ENCODE results near the gene ARSB.

- no peak for TF ChIP-seq POLR2AphosphoS5 (IDR thresholded peaks at IDR 0.05; ENCODE audit: low read depth, low read length)
- TF ChIP-seq, protein P1, sequence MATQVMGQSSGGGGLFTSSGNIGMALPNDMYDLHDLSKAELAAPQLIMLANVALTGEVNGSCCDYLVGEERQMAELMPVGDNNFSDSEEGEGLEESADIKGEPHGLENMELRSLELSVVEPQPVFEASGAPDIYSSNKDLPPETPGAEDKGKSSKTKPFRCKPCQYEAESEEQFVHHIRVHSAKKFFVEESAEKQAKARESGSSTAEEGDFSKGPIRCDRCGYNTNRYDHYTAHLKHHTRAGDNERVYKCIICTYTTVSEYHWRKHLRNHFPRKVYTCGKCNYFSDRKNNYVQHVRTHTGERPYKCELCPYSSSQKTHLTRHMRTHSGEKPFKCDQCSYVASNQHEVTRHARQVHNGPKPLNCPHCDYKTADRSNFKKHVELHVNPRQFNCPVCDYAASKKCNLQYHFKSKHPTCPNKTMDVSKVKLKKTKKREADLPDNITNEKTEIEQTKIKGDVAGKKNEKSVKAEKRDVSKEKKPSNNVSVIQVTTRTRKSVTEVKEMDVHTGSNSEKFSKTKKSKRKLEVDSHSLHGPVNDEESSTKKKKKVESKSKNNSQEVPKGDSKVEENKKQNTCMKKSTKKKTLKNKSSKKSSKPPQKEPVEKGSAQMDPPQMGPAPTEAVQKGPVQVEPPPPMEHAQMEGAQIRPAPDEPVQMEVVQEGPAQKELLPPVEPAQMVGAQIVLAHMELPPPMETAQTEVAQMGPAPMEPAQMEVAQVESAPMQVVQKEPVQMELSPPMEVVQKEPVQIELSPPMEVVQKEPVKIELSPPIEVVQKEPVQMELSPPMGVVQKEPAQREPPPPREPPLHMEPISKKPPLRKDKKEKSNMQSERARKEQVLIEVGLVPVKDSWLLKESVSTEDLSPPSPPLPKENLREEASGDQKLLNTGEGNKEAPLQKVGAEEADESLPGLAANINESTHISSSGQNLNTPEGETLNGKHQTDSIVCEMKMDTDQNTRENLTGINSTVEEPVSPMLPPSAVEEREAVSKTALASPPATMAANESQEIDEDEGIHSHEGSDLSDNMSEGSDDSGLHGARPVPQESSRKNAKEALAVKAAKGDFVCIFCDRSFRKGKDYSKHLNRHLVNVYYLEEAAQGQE (IDR thresholded peaks at IDR 0.05; ENCODE audit: insufficient read depth in 1 of 2, low read depth in 2 of 2, low read length in 2 of 2), result no peak
- no peak for TF ChIP-seq TAF1 (IDR thresholded peaks at IDR 0.05; ENCODE audit: borderline replicate concordance, insufficient read depth, low read length)
- TF ChIP-seq SIN3A (IDR thresholded peaks at IDR 0.05; ENCODE audit: borderline replicate concordance, insufficient read depth, low read length), result no peak
- TF ChIP-seq FOXP2 (optimal IDR thresholded peaks at IDR 0.05; ENCODE audit: borderline replicate concordance, extremely low read depth, extremely low read length, insufficient read depth), result no peak
Observed at GRCh38 chr5:79007872-79008271, 22.8 kb upstream of the ARSB start.

Measured in PFSK-1 (cell line).